A549 (cell line): ENCODE results near the gene MYO18A. TPM values are rescaled to one million over a fixed set of nuclear protein-coding genes. Genes with fewer than 3 reads are reported as not detected.

ENCODE experiments used
- ATAC-seq, 2 experiments: fragments of 200-7000 bp in 1 of 2; fragments of >200 bp in 1 of 2; cut with Nextera tagmentation in 1 of 2; cut with Tn5 transposase in 1 of 2; 3 replicates each; pipeline versions ENCODE4 v1.8.0 to v1.9.1; 2018 to 2020; ENCODE audit warnings: mild to moderate bottlenecking in 1 of 2, moderate library complexity in 1 of 2
- CTCF ChIA-PET: fragments of 300-600 bp; sonication (Branson Sonifier 250); formaldehyde crosslinking; extraction: SDS; loops from one replicate; lab custom pipeline; 2021; ENCODE audit warnings: antibody characterized with exemption, inconsistent platforms; lab: Yijun Ruan, JAX
- POLR2A ChIA-PET: fragments of 350-600 bp; formaldehyde crosslinking; extraction: SDS; loops from one replicate; lab custom pipeline; 2021; ENCODE audit warnings: antibody characterized with exemption, inconsistent platforms; lab: Yijun Ruan, JAX
- DNase-seq, 2 experiments: peaks; one replicate each; pipeline versions ENCODE4 v3.0.0 to v3.0.0-alpha.2; 2011 to 2016; ENCODE audit warnings: low read depth in 1 of 2, low spot score in 1 of 2
- FAIRE-seq: peaks from 2 replicates; lab custom pipeline; 2011; peaks lifted over from hg19 to GRCh38; lab: Jason Lieb, UNC
- H3K27ac ChIP-seq, 2 experiments: fragments of >200 bp; sonication (Bioruptor Twin); formaldehyde crosslinking; 3 replicates each; pipeline ENCODE4 v1.5.1; 2016 to 2017
- H3K4me1 ChIP-seq: fragments of >200 bp; sonication (Bioruptor Twin); formaldehyde crosslinking; 3 replicates; pipeline ENCODE4 v1.6.1; 2016
- H3K4me2 ChIP-seq: fragments of >200 bp; sonication (Bioruptor Twin); formaldehyde crosslinking; 3 replicates; pipeline ENCODE4 v1.6.1; 2016
- H3K4me3 ChIP-seq: fragments of >200 bp; sonication (Bioruptor Twin); formaldehyde crosslinking; 3 replicates; pipeline ENCODE4 v1.5.1; 2016
- H3K9me3 ChIP-seq: fragments of >200 bp; sonication (Bioruptor Twin); formaldehyde crosslinking; 3 replicates; pipeline ENCODE4 v1.6.1; 2016
- ATOH8 ChIP-seq: fragments of 250-450 bp; sonication (Bioruptor Pico); IDR thresholded peaks from 2 replicates; pipeline ENCODE4 v1.5.0; 2020; ENCODE audit warnings: low read depth, mild to moderate bottlenecking, moderate library complexity
- CBX8 ChIP-seq: fragments of 200-600 bp; sonication (generic); IDR thresholded peaks from 2 replicates; pipeline ENCODE4 v1.6.1; 2016
- CHD4 ChIP-seq: fragments of 200-600 bp; sonication (generic); IDR thresholded peaks from 2 replicates; pipeline ENCODE4 v1.6.1; 2016; ENCODE audit warnings: antibody characterized with exemption, mild to moderate bottlenecking, borderline replicate concordance
- EP300 ChIP-seq, 2 experiments: fragments of >200 bp; sonication (Bioruptor Twin); formaldehyde crosslinking; IDR thresholded peaks; 2 replicates in 1 of 2; 3 replicates in 1 of 2; pipeline ENCODE4 v1.6.1; 2016 to 2017
- ESRRA ChIP-seq: fragments of 150-350 bp; IDR thresholded peaks from 2 replicates; pipeline ENCODE4 v1.6.1; 2014; ENCODE audit warnings: mild to moderate bottlenecking, low read length, borderline replicate concordance
- HOXA7 ChIP-seq: fragments of 250-450 bp; sonication (Bioruptor Pico); IDR thresholded peaks from 2 replicates; pipeline ENCODE4 v1.5.0; 2020; ENCODE audit warnings: mild to moderate bottlenecking, moderate library complexity
- HOXB13 ChIP-seq: fragments of 250-450 bp; sonication (Bioruptor Pico); IDR thresholded peaks from 2 replicates; pipeline ENCODE4 v1.5.0; 2020; ENCODE audit warnings: low read depth, mild to moderate bottlenecking, moderate library complexity
- HOXB5 ChIP-seq: fragments of 250-450 bp; sonication (Bioruptor Pico); IDR thresholded peaks from 2 replicates; pipeline ENCODE4 v1.5.0; 2020; ENCODE audit warnings: mild to moderate bottlenecking, moderate library complexity
- JUNB ChIP-seq: fragments of >200 bp; sonication (Bioruptor Twin); formaldehyde crosslinking; IDR thresholded peaks from 2 replicates; pipeline ENCODE4 v1.6.1; 2016
- MAFK ChIP-seq: fragments of 450-650 bp; IDR thresholded peaks from 2 replicates; pipeline ENCODE4 v1.6.1; 2014; ENCODE audit not compliant: partially characterized antibody
- MAX ChIP-seq: IDR thresholded peaks from 2 replicates; pipeline ENCODE4 v1.6.1; 2012
- MAZ ChIP-seq: fragments of 150-350 bp; IDR thresholded peaks from 2 replicates; pipeline ENCODE4 v1.6.1; 2014; ENCODE audit warnings: antibody characterized with exemption, low read depth, low read length, borderline replicate concordance
- PHF8 ChIP-seq: fragments of 200-600 bp; sonication (generic); IDR thresholded peaks from 2 replicates; pipeline ENCODE4 v1.6.1; 2016; ENCODE audit warnings: low read depth, mild to moderate bottlenecking, antibody characterized with exemption, moderate library complexity, borderline replicate concordance
- RCOR1 ChIP-seq: fragments of 150-350 bp; IDR thresholded peaks from 2 replicates; pipeline ENCODE4 v1.6.1; 2014; ENCODE audit warnings: antibody characterized with exemption, low read length, low read depth
- RNF2 ChIP-seq: fragments of 200-600 bp; sonication (generic); IDR thresholded peaks from 2 replicates; pipeline ENCODE4 v1.6.1; 2016; ENCODE audit warnings: low read depth, mild to moderate bottlenecking, antibody characterized with exemption, moderate library complexity, borderline replicate concordance
- SMC3 ChIP-seq: fragments of >200 bp; sonication (Bioruptor Twin); formaldehyde crosslinking; IDR thresholded peaks from 3 replicates; pipeline ENCODE4 v1.6.1; 2018; ENCODE audit warnings: inconsistent platforms
- TP53 ChIP-seq: fragments of 250-450 bp; sonication (Bioruptor Pico); IDR thresholded peaks from 2 replicates; pipeline ENCODE4 v1.5.0; 2021; ENCODE audit warnings: mild to moderate bottlenecking, moderate library complexity
- ZNF302 ChIP-seq: fragments of 250-450 bp; sonication (Bioruptor Pico); IDR thresholded peaks from 2 replicates; pipeline ENCODE4 v1.9.0; 2021; ENCODE audit warnings: inconsistent platforms, mild to moderate bottlenecking, moderate library complexity
- WGBS: methylation state at CpG from one replicate; pipeline ENCODE4 v1.1.6; 2017; ENCODE audit errors: missing lambda C conversion rate; 5-methylcytosine and 5-hydroxymethylcytosine counted together
- polyA plus RNA-seq, 4 experiments: library from polyadenylated mRNA; depleted of rRNA in 3 of 4; stranded (reverse); fragments of >200 nt; fragmentation: RNase III in 1 of 4; extraction: RNeasy Plus Mini Kit Qiagen cat#74134 plus additional on column Dnase treatment in 1 of 4; gene quantifications; 2 replicates in 3 of 4; 3 replicates in 1 of 4; pipeline ENCODE4 v1.2.3, GENCODE V29; 2011 to 2017
- TF ChIP-seq, protein P1 (sequence below): IDR thresholded peaks from 2 replicates; pipeline ENCODE4 v1.6.1; 2012; ENCODE audit warnings: low read depth, borderline replicate concordance
- TF ChIP-seq, protein P2 (sequence below): IDR thresholded peaks from 2 replicates; pipeline ENCODE4 v1.6.1; 2012
- TF ChIP-seq, protein P3 (sequence below): fragments of 200-600 bp; sonication (generic); IDR thresholded peaks from 2 replicates; pipeline ENCODE4 v1.6.1; 2016; ENCODE audit warnings: antibody characterized with exemption, mild to moderate bottlenecking, moderate library complexity

The MYO18A gene
- polyA plus RNA-seq, 2 of the 4 experiments (the other 2 are of a cell fraction), result 12.3 to 28.4 TPM

DNA sequence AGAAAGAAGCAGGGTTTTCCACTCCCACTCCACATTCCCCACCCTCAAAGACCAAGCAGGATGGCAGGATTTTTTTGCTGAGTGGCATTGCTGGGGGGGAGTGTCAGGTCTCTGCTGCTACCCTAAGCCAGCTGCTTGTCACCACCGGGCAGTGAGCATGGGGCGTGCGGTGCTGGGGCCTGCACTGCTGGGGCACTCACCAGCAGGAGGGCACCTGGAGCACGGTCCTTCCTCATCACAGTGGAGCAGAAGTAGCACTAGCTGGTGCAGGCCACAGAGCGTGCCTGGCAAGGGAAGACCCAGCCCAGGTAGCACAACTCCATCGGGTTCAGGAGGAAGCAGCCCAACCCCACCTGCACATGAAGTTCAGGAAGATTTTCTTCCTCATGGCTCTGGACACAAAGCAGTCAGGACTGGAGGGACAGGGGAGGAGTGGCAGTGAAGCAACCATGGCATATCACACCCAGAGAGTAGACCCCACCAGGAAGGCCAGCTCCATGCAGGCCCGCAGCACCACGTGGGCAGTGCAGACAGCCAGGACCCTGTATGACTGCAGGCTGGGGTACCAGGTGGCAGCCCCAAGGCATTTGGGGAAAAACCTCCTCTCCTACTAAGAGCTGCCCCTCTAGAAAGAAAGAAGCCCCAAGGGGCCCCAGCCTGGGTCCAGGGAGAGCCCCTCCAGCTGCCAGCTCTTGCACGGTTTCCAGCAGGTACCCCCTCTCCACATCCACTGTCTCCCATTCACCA is 16.7 kb upstream of the MYO18A start:
- POLR2A ChIA-PET, result interaction anchor here (0.6 kb wide), 1 partner anchor 15 kb away, joined by 3 read pairs; no protein-coding TSS in a partner anchor
- ATAC-seq, result peak; percentile 73 to 75; a peak in 5 of 6 replicates
- Histone ChIP-seq H3K9me3 (no peaks in the 10 kb centered on the region), H3K4me2 (no peak overlapping the region), H3K4me3 (no peak overlapping the region), H3K27ac (no peak overlapping the region), H3K4me1 (no peaks in the 10 kb centered on the region)
- WGBS, result 76% methylated on average over 6 of the region's 9 CpGs
- no peak for DNase-seq
- no peak for TF ChIP-seq MAFK
- no peak for TF ChIP-seq RCOR1
- TF ChIP-seq CBX8, result no peak
- no peak for TF ChIP-seq HOXB5
- no peak for TF ChIP-seq HOXA7 (CRISPR knock-in tag)
- TF ChIP-seq, protein P1, sequence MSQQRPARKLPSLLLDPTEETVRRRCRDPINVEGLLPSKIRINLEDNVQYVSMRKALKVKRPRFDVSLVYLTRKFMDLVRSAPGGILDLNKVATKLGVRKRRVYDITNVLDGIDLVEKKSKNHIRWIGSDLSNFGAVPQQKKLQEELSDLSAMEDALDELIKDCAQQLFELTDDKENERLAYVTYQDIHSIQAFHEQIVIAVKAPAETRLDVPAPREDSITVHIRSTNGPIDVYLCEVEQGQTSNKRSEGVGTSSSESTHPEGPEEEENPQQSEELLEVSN, result no peak
- CTCF ChIA-PET, result interaction anchor here (0.8 to 17.2 kb wide), 7 partner anchors 8 to 231 kb away, joined by 3 to 159 read pairs (median 5); partner anchors contain the start of gene MYO18A
- no peak for FAIRE-seq

- FAIRE-seq (no peak), DNase-seq (no peak)
- no peaks in the 10 kb centered on the region for H3K4me1 ChIP-seq
- no peaks in the 10 kb centered on the region for H3K9me3 ChIP-seq
- H3K4me2 ChIP-seq, result no peak overlapping the region
- 65% methylated on average over 10 of the region's 10 CpGs for WGBS
- CTCF ChIA-PET, result interaction anchor here (1.0 to 17.2 kb wide), 8 partner anchors 9 to 229 kb away, joined by 3 to 159 read pairs (median 4); partner anchors contain the start of gene MYO18A
- H3K4me3 ChIP-seq, result no peak overlapping the region
- POLR2A ChIA-PET, result no interaction called here
- TF ChIP-seq HOXB5, result no peak
- no peak for TF ChIP-seq SMC3
- no peak for TF ChIP-seq RNF2
- TF ChIP-seq CHD4, result no peak
- TF ChIP-seq ESRRA, result no peak
- TF ChIP-seq TP53 (CRISPR knock-in tag), result no peak
- TF ChIP-seq MAX, result no peak
- TF ChIP-seq MAZ, result no peak
- TF ChIP-seq, protein P2, sequence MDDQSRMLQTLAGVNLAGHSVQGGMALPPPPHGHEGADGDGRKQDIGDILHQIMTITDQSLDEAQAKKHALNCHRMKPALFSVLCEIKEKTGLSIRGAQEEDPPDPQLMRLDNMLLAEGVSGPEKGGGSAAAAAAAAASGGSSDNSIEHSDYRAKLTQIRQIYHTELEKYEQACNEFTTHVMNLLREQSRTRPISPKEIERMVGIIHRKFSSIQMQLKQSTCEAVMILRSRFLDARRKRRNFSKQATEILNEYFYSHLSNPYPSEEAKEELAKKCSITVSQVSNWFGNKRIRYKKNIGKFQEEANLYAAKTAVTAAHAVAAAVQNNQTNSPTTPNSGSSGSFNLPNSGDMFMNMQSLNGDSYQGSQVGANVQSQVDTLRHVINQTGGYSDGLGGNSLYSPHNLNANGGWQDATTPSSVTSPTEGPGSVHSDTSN, result no peak
- TF ChIP-seq MAFK, result no peak
- TF ChIP-seq HOXA7 (CRISPR knock-in tag), result no peak
- TF ChIP-seq, protein P3, sequence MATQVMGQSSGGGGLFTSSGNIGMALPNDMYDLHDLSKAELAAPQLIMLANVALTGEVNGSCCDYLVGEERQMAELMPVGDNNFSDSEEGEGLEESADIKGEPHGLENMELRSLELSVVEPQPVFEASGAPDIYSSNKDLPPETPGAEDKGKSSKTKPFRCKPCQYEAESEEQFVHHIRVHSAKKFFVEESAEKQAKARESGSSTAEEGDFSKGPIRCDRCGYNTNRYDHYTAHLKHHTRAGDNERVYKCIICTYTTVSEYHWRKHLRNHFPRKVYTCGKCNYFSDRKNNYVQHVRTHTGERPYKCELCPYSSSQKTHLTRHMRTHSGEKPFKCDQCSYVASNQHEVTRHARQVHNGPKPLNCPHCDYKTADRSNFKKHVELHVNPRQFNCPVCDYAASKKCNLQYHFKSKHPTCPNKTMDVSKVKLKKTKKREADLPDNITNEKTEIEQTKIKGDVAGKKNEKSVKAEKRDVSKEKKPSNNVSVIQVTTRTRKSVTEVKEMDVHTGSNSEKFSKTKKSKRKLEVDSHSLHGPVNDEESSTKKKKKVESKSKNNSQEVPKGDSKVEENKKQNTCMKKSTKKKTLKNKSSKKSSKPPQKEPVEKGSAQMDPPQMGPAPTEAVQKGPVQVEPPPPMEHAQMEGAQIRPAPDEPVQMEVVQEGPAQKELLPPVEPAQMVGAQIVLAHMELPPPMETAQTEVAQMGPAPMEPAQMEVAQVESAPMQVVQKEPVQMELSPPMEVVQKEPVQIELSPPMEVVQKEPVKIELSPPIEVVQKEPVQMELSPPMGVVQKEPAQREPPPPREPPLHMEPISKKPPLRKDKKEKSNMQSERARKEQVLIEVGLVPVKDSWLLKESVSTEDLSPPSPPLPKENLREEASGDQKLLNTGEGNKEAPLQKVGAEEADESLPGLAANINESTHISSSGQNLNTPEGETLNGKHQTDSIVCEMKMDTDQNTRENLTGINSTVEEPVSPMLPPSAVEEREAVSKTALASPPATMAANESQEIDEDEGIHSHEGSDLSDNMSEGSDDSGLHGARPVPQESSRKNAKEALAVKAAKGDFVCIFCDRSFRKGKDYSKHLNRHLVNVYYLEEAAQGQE, result no peak
- TF ChIP-seq PHF8, result no peak
- TF ChIP-seq, protein P1, result no peak
- TF ChIP-seq ZNF302, result no peak
- TF ChIP-seq HOXB13 (CRISPR knock-in tag), result no peak
- TF ChIP-seq JUNB, result no peak
- TF ChIP-seq EP300 (IDR thresholded peaks at IDR 0.05), result no peak
- TF ChIP-seq ATOH8 (CRISPR knock-in tag), result no peak
- TF ChIP-seq, all 56 proteins: peak for 0
- no peak for ATAC-seq
- no peak overlapping the region for H3K27ac ChIP-seq
Measured at GRCh38 chr17:29195465-29196081, 15.4 kb upstream of the MYO18A start.
